HG03280 (cell line): Measurements from ENCODE around the gene COPG1.

ENCODE experiments used
- ATAC-seq: cut with Tn5 transposase; IDR thresholded peaks from one replicate; pipeline ENCODE4 v1.9.1; 2021; ENCODE audit warnings: mild to moderate bottlenecking, moderate library complexity; ENCODE audit not compliant: unreplicated experiment

The COPG1 gene

DNA sequence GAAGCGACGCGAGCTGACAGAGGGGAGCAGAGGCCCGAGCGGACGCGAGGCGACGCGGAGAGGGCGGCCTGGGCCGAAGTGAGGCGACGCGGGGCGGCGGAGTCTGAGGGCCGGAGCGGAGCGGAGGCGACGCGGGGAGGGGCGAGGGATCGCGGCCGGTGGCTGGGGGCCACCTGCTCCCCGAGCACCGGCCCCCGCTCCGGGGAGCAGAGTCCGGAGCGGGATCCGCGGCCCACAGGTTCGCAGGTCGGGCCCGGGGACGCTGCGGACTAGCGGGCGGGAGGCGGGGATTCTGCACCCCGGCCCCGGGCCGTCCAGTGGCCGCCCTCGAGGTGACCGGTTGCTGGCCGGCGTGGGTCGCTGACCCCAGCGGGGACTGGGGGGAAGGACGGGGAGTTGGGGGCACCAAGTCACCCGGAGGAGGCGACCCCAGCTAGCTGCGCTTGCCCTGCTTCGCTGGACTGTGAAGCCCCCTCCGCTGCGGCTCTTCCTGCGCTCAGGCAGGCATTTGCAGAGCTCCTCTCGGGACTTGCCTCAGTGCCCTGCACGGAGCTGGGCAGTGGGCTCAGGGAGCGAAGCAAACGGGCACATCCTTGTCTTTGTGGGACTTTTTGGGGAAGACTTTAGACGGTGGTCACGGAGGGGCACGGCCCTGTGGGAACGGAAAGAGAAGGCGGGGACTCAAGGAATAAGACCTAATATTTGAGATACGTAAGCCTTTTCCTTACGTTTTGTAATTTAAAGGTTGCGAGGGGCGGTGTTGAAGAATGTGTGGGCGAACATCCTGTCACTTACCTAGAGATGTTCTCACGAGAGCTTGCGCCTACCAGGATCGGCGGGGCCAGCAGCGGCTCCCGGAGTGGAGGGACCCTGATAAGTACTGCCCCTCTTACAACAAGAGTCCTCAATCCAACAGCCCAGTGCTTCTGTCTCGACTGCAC lies 29.8 kb downstream of the COPG1 start:
- ATAC-seq = no peak

DNA sequence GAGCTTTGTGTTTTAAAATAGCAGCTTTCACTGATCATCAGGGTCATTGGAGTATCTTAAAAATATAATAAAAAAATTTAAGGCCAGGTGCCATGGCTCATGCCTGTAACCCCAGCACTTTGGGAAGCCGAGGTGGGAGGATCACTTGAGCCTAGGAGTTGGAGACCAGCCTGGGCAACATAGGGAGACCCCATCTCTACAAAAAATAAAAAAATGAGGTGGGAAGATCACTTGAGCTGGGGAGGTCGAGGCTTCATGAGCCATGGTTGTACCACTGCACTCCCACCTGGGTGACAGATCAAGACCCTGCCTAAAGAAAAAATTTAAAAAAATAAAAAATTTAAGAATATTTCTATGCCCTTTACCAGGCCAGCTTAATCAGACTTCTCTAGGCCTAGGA lies 30.8 kb downstream of the COPG1 start:
- ATAC-seq = no peak

DNA sequence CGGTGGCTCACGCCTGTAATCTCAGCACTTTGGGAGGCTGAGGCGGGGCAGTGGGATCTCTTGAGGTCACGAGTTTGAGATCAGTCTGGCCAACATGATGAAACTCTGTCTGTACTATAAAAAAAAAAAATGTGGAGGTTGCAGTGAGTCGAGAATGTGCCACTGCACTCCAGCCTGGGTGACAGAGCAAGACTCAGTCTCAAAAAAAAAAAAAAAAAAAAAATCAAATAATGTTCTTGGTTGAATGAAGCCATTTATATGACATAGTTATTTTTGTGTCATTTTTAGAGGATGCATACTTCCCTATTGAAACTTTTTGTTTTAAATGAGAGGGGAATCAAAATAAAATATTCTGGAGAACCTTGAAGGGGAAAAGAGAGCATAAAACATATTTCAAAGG lies 32.3 kb downstream of the COPG1 start:
- ATAC-seq = no peak

DNA sequence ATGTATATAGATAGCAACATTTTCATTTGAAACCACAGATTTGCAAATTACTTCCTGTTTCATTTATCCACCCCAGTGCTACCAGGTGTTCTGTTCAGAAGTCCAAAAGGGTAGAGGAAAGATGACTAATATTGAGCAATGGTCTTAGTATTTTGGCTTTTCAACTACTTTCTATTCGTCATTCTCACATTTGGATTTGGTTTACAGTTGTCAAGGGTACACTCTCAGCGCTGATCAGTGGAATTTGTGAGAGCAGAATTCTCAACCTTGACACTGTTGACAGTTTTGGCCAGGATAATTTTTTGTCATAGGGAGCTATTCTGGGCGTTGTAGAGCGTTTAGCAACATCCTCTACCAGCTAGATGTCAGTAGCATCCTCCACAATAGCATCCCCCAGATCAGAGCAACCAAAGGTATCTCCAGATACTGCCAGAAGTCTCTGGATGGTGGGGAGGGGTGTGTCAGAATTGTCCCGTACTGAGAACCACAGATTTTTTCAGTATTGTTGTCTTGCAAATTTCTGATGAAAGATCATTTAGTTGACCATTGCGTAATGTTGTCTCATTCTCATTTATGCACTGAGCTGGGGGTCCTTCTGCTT lies 33.4 kb downstream of the COPG1 start:
- peak; percentile 69 for ATAC-seq

DNA sequence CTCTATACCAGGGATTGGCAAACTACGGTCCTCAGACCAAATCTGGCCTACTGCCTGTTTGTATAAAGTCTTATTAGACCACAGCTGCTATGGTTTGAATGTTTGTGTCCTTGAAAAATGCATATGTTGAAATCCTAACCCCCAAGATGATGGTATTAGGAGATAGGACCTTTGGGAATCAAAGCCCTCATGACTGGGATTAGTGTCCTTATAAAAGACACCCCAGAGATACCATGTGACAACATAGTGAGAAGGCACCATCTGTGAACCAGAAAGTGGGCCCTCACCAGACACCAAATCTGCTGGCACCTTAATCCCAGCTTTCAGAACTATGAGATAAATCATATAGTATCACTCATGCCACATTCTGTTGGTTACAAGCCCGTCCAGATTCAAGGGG lies 36.7 kb downstream of the COPG1 start:
- no peak for ATAC-seq

DNA sequence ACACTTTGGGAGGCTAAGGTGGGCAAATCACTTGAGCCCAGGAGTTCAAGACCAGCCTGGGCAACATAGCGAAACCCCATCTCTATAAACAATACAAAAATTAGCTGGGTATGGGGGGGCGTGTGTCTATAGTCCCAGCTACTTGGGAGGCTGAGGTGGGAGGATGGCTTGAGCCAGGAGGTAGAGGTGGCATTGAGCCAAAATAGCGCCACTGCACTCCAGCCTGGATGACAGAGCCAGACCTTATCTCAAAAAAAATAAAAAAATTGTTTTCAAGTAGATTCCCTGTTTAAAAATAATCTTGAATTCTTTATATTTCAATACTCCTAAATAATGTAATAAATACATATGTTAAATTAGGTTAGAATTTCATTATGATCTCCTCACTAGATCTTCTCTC lies 39.0 kb downstream of the COPG1 start:
- no peak for ATAC-seq

DNA sequence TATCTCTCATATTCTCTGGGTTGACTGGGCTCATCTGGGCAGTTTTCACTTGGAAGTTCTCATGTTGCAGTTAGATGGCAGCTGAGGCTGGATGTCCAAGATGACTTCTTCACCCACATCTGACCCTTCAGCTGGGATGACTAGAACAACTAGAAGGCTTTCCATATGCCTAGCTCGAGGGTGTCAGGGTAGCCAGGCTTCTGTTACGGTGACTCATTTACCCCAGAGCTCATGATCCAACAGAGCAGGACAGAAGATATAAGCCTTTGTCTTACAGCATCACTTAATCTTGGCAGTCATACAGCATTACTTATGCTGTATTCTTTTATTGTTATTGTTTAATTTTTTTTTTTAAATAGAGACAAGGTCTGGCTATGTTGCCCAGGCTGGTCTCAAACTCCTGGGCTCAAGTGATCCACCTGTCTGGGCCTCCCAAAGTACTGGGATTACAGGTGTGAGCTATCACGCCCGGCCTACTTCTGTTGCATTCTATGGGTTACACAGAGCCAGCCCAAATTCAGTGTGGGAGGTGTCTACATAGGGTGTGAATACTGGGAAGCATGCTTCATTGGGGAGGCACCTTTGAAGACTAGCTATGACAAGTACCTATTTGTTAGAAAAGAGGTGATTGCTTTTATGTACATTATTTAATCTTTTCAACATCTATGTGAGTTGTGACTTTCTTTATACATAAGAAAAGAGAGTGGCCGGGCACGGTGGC lies 40.0 kb downstream of the COPG1 start:
- no peak for ATAC-seq

DNA sequence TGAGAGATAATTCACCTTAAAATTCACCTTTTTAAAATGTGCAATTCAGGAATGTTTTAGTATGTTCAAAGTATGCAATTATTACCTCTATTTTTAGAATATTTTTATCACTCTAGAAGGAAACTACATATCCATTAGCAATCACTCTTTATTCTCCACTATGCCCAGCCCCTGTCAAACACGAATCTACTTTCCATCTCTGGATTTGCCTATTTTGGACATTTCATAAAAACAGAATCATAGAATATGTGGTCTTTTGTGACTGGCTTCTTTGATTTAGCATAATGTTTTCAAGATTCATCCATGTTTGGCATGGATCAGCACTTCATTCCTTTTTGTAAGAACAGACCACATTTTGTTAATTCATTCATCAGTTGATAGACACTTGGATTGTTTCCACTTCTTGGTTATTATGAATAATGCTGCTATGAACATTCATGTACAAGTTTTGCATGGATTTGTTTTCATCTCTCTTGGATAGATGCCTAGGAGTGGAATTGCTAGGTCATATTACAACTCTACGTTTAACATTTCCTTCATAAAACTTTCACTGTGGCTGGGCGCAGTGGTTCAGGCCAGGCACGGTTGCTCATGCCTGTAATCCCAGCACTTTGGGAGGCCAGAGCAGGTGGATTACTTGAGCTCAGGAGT lies 42.0 kb downstream of the COPG1 start:
- ATAC-seq = no peak

DNA sequence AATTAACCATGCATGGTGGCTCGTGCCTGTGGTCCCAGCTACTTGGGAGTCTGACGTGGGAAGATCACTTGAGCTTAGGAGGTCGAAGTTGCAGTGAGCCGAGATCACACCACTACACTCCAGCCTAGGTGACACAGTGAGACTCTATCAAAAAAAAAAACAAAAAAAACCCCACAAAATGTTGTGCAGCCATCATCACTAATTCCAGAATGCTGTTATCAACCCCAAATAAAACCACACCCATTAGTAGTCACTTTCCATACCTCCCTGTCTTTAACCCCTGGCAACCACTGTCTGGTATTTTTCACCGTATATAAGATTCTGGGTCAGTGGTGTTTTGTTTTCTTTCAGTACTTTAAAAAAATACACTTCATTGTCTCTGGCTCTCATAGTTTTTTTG lies 45.9 kb downstream of the COPG1 start:
- no peak for ATAC-seq

DNA sequence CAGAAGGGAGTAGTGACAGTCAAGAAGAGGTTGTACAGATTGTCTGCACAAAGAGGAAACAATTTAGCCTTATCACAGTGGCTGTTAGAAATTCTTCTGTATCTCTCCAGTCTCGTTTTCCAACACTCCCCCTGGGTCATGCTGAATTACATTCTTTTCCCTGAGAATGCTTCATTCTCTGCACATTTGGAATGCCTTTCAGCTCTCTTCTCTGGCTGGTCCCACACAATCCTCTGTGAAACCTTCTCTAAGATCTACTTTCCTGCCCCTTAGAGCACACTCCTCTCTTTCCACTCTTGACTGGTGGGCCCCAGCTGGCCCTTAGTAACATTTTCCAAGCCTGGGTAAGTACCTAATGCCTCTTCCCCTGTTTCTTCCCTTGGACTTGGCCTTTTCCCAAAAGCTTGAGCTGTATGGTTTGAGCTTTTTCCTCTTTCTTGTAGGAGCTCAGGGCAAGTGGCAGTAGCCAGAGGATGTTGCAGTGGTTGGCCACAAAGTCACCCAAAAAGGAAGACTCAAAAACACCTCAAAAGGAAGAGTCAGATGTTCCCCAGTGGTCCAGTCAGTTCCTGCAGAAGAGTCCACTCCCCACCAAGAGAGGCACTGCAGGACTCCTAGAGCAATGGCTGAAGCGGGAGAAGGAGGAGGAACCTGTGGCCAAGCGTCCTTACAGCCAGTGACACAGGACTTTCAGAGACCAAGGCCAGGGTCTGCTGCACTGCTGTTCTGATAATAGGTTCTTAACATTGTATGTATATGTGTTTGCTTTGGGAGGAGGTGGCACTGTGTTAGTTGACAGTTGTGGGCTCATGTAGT lies 54.9 kb downstream of the COPG1 start:
- ATAC-seq = no peak

DNA sequence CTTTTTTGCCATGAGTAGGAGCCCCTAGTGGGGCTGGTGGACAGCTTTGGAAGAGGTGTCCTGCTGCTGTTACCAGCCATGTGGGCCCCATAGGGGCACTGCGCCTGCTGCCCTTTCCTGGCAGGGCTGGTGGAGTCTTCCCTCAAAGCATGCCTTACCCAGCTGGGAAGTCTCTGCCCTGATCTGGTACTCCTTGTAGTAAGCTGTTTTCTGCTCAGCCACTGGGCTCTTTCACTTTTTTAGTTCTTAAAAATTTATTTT lies 55.5 kb downstream of the COPG1 start:
- ATAC-seq = no peak

DNA sequence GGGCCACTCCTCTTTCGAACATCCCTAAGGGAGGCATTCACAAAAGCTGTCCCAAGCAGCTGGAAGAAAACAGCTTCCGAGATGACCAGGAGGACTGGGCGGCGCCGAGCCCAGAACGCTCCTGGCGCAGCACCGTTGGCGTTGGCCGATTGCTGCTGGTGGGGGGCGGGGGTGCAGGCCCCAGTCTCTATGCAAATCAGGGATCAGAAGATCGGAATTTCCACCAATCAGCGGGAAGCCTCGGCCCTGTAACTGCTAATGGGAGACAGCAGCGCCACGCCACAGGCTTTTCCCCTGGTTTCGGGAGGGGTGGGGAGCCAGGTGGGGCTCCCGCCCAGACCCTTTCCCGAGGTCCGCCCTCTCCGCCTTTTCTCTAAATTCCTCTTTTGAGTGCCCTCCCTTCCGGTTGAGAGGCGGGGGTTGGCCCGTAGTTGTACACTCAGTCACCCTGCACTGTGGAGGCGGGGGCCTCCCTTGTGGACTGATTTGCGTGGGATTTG lies 56.2 kb downstream of the COPG1 start:
- no peak for ATAC-seq

DNA sequence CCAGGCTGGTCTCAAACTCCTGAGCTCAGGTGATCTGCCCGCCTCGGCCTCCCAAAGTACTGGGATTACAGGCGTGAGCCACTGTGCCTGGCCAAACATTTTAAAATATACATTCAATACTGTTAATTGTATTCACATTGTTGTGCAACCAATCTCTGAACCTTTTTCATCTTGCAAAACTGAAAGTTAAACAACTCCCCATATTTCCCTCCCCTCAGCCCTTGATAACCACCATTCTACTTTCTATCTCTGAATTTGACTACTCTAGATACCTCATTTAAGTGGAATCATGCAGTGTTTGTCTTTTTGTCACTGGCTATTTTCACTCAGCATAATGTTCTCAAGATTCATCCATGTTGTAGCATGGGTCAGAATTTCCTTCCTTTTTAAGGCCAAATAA lies 59.2 kb downstream of the COPG1 start:
- no peak for ATAC-seq

DNA sequence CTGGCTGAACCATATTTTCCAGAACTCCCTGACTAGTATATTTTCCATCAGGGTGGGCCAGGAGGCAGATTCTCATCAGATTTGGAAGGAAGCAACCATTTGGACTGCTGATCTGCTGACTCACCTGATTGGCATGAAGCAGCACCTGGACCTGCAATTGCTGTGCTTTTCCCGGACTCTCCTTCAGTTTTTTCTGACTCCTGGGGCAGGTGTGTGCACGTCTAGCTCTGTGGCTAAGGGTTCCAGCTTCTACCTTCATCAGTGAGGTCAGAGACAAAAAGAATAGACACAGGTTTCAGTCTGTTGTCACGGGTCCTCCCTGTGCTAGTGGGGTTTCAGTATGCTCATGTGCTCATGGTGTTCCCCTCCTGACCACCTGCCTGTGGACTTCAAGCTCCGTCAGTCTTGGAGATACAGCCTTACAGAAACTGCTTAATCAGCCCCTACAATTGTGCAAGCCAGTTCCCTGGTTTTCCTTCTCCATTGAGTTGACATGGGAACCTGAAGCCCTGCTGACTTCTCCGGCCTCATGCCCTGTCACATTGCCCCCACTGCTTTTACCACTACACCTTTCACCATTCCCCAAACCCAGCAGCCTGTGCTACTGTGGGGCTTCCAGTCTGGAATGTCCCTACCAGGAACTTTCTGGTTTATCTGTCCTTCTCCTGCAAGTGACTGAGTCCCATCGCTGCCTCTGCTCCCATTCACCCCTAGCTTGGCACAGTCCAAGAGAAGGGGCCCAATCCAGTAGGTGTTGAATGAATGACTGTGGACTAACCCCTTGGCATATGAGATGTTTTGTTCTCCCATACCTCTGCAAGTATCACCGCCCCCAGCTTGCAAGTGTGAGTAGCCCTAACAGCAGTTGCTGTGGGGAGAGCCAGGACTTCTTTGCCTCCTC lies 61.0 kb downstream of the COPG1 start:
- ATAC-seq = peak; percentile 36

DNA sequence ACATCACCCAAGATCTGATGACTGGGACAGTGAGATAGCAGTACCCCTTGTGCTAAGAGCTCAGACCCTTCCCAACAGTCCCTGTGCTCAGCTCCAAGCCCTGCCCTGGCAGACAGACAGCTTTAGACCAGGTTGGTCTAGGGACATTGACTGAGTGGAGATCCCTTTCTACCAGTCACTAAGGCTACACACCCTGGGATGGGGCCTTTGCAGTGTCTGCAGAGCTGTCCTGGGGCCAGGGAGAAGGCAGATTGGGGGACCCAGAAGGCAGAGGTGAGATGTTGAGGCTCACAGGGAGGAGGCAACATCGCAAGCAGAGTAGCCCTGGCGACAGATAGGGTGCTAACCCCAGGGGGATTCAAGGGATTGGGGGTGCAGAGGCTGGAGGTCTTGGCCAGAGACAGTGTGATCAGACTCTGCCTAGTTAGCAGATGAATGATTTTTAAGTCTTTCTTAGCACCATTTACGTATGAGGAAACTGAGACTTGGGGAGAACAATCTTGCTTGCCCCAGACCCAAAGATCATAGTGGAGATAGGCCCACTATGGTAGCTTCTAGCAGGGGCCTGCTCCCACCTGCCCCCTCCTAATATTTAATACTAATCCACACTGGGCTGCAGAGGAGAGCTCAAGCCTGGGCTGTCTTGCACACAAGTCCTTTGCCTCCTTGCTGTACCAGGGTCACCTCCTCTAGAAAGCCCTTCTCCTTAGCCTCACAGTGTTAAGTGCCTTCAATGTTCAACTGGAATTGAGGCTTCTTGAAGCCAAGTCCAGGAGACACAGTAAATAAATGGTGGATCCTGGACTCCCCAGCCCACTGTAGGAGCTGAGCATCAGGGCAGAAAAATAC lies 61.9 kb downstream of the COPG1 start:
- no peak for ATAC-seq

DNA sequence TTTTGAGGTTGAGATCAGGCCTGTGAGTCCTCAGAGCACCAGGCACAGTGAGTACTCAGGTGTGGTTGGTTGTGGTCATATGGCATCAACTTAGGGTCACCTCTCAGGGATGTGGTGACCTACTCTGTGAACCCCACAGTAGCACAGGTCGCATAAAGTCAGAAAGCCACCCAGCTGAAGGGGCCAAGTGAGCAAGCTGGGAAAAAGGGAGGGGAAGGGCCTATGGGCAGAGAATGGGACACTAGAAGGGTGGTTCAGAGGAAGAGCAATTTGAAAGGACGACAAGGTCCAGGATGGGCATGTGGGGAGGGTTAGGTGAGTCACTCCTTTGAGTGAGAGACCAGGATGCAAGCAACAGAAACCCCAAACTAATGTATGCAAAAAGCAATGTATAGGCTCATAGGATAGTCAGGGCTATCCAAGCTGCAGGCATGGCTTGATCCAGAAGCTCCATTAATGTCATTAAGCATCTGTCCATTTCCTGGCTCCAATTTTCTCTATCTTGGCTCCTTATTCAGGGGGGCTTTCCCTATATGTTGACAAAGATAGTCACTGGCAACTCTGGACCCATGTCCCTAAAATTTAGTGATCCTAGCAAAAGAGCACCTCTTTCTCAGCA lies 62.7 kb downstream of the COPG1 start:
- no peak for ATAC-seq

DNA sequence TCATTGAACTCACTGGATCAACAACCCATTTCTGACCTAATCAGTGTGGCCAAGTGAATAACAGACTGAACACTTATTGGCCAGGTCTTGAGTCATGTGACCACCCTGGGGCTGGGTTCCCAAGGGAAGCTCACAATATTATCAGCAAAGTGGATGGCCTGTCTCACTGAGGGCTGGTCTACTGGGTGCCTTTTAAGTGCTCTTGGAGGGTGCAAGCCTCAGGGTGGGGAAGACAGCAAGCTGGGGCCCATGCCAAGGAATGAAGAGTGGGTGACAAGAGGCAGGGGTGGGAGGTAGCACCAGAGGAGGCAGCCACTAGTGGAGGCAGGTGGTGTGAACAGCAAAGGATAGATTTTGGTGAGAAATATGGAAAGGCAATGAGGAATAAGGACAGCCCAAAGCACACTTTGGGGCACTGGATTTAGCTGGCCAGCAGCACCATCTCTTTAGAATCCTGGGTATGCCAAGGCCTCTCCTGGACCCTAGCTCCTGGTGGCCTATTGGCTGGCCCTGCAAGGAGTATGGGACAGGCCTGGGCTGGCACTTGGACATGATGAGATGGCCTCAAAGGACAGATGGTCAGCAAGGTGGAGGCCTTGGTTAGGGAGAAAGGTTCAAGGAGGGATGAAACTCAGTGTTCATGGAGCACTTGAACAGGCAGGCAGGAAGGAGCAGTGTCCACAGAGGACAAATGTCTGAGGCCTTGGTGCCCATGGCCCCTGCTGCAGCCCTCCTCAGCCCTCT lies 63.4 kb downstream of the COPG1 start:
- no peak for ATAC-seq

DNA sequence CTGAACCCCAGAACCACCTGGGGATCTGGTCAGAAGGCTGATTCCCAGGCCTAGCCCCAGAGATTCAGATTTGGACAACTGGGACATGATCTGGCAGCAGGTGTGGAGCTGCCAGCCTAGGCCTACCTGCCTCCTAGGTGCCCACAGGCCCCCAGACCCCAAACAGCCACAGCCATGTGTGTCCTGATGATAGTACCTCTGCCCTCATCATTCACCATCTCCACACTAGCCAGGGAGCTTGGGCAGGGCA lies 63.9 kb downstream of the COPG1 start:
- ATAC-seq = no peak
